A549 (cell line): ENCODE data around the gene CD19. TPM values are rescaled to one million over a fixed set of nuclear protein-coding genes. Genes with fewer than 3 reads are reported as not detected.

Experiments used
- ATAC-seq, 2 experiments: fragments of 200-7000 bp in 1 of 2; fragments of >200 bp in 1 of 2; cut with Nextera tagmentation in 1 of 2; cut with Tn5 transposase in 1 of 2; 3 replicates each; pipeline versions ENCODE4 v1.8.0 to v1.9.1; 2018 to 2020; ENCODE audit warnings: mild to moderate bottlenecking in 1 of 2, moderate library complexity in 1 of 2
- CTCF ChIA-PET: fragments of 300-600 bp; sonication (Branson Sonifier 250); formaldehyde crosslinking; extraction: SDS; loops from one replicate; lab custom pipeline; 2021; ENCODE audit warnings: antibody characterized with exemption, inconsistent platforms; lab: Yijun Ruan, JAX
- POLR2A ChIA-PET: fragments of 350-600 bp; formaldehyde crosslinking; extraction: SDS; loops from one replicate; lab custom pipeline; 2021; ENCODE audit warnings: antibody characterized with exemption, inconsistent platforms; lab: Yijun Ruan, JAX
- DNase-seq, 2 experiments: peaks; one replicate each; pipeline versions ENCODE4 v3.0.0 to v3.0.0-alpha.2; 2011 to 2016; ENCODE audit warnings: low read depth in 1 of 2, low spot score in 1 of 2
- FAIRE-seq: peaks from 2 replicates; lab custom pipeline; 2011; peaks lifted over from hg19 to GRCh38; lab: Jason Lieb, UNC
- H3K27ac ChIP-seq, 2 experiments: fragments of >200 bp; sonication (Bioruptor Twin); formaldehyde crosslinking; 3 replicates each; pipeline ENCODE4 v1.5.1; 2016 to 2017
- H3K4me1 ChIP-seq: fragments of >200 bp; sonication (Bioruptor Twin); formaldehyde crosslinking; 3 replicates; pipeline ENCODE4 v1.6.1; 2016
- H3K4me2 ChIP-seq: fragments of >200 bp; sonication (Bioruptor Twin); formaldehyde crosslinking; 3 replicates; pipeline ENCODE4 v1.6.1; 2016
- H3K4me3 ChIP-seq: fragments of >200 bp; sonication (Bioruptor Twin); formaldehyde crosslinking; 3 replicates; pipeline ENCODE4 v1.5.1; 2016
- H3K9me3 ChIP-seq: fragments of >200 bp; sonication (Bioruptor Twin); formaldehyde crosslinking; 3 replicates; pipeline ENCODE4 v1.6.1; 2016
- ATOH8 ChIP-seq: fragments of 250-450 bp; sonication (Bioruptor Pico); IDR thresholded peaks from 2 replicates; pipeline ENCODE4 v1.5.0; 2020; ENCODE audit warnings: low read depth, mild to moderate bottlenecking, moderate library complexity
- BHLHE40 ChIP-seq: IDR thresholded peaks from 2 replicates; pipeline ENCODE4 v1.6.1; 2012; ENCODE audit warnings: low read depth, low read length, inconsistent platforms
- CBX2 ChIP-seq: fragments of 200-600 bp; sonication (generic); IDR thresholded peaks from 2 replicates; pipeline ENCODE4 v1.6.1; 2016; ENCODE audit warnings: low read depth, mild to moderate bottlenecking, borderline replicate concordance
- CBX8 ChIP-seq: fragments of 200-600 bp; sonication (generic); IDR thresholded peaks from 2 replicates; pipeline ENCODE4 v1.6.1; 2016
- CEBPB ChIP-seq, 2 experiments: fragments of >200 bp in 1 of 2; sonication (Bioruptor Twin) in 1 of 2; formaldehyde crosslinking in 1 of 2; IDR thresholded peaks; 2 replicates each; pipeline ENCODE4 v1.6.1; 2012 to 2016
- CHD4 ChIP-seq: fragments of 200-600 bp; sonication (generic); IDR thresholded peaks from 2 replicates; pipeline ENCODE4 v1.6.1; 2016; ENCODE audit warnings: antibody characterized with exemption, mild to moderate bottlenecking, borderline replicate concordance
- E2F6 ChIP-seq: IDR thresholded peaks from 2 replicates; pipeline ENCODE4 v1.6.1; 2012; ENCODE audit warnings: low read depth, borderline replicate concordance
- EP300 ChIP-seq, 2 experiments: fragments of >200 bp; sonication (Bioruptor Twin); formaldehyde crosslinking; IDR thresholded peaks; 2 replicates in 1 of 2; 3 replicates in 1 of 2; pipeline ENCODE4 v1.6.1; 2016 to 2017
- ESRRA ChIP-seq: fragments of 150-350 bp; IDR thresholded peaks from 2 replicates; pipeline ENCODE4 v1.6.1; 2014; ENCODE audit warnings: mild to moderate bottlenecking, low read length, borderline replicate concordance
- FOXS1 ChIP-seq: fragments of 250-450 bp; sonication (Bioruptor Pico); IDR thresholded peaks from 2 replicates; pipeline ENCODE4 v1.5.0; 2020; ENCODE audit warnings: mild to moderate bottlenecking, moderate library complexity
- HES2 ChIP-seq: fragments of >200 bp; sonication (Bioruptor Twin); formaldehyde crosslinking; IDR thresholded peaks from 2 replicates; pipeline ENCODE4 v1.6.1; 2016
- HEYL ChIP-seq: fragments of 250-450 bp; sonication (Bioruptor Pico); IDR thresholded peaks from 2 replicates; pipeline ENCODE4 v1.8.0; 2021; ENCODE audit warnings: mild to moderate bottlenecking, moderate library complexity
- HOXA7 ChIP-seq: fragments of 250-450 bp; sonication (Bioruptor Pico); IDR thresholded peaks from 2 replicates; pipeline ENCODE4 v1.5.0; 2020; ENCODE audit warnings: mild to moderate bottlenecking, moderate library complexity
- HOXB5 ChIP-seq: fragments of 250-450 bp; sonication (Bioruptor Pico); IDR thresholded peaks from 2 replicates; pipeline ENCODE4 v1.5.0; 2020; ENCODE audit warnings: mild to moderate bottlenecking, moderate library complexity
- JUN ChIP-seq, 2 experiments: fragments of >200 bp; sonication (Bioruptor Twin); formaldehyde crosslinking; IDR thresholded peaks; 2 replicates in 1 of 2; 3 replicates in 1 of 2; pipeline ENCODE4 v1.6.1; 2016 to 2017
- KDM1A ChIP-seq: fragments of 200-600 bp; sonication (generic); IDR thresholded peaks from 2 replicates; pipeline ENCODE4 v1.6.1; 2016; ENCODE audit warnings: low read depth, mild to moderate bottlenecking
- KDM5A ChIP-seq: fragments of 200-600 bp; sonication (generic); IDR thresholded peaks from 2 replicates; pipeline ENCODE4 v1.6.1; 2016; ENCODE audit warnings: antibody characterized with exemption, mild to moderate bottlenecking
- PHF8 ChIP-seq: fragments of 200-600 bp; sonication (generic); IDR thresholded peaks from 2 replicates; pipeline ENCODE4 v1.6.1; 2016; ENCODE audit warnings: low read depth, mild to moderate bottlenecking, antibody characterized with exemption, moderate library complexity, borderline replicate concordance
- POLR2A ChIP-seq: IDR thresholded peaks from 2 replicates; pipeline ENCODE4 v1.6.1; 2012; ENCODE audit warnings: mild to moderate bottlenecking, low read length
- POLR2AphosphoS2 ChIP-seq: conservative IDR thresholded peaks from 2 replicates; pipeline ENCODE4 v1.6.1; 2012; ENCODE audit warnings: low read length, improper control_type of control experiment, inconsistent platforms
- SMC3 ChIP-seq: fragments of >200 bp; sonication (Bioruptor Twin); formaldehyde crosslinking; IDR thresholded peaks from 3 replicates; pipeline ENCODE4 v1.6.1; 2018; ENCODE audit warnings: inconsistent platforms
- ZC3H11A ChIP-seq: fragments of 450-650 bp; IDR thresholded peaks from 2 replicates; pipeline ENCODE4 v1.6.1; 2014; ENCODE audit warnings: antibody characterized with exemption, mild to moderate bottlenecking
- ZFP36 ChIP-seq: fragments of 450-650 bp; IDR thresholded peaks from 2 replicates; pipeline ENCODE4 v1.6.1; 2014; ENCODE audit warnings: borderline replicate concordance; ENCODE audit not compliant: partially characterized antibody
- ZSCAN20 ChIP-seq: fragments of 250-450 bp; sonication (Bioruptor Pico); IDR thresholded peaks from 2 replicates; pipeline ENCODE4 v1.8.0; 2022; ENCODE audit warnings: mild to moderate bottlenecking, moderate library complexity
- WGBS: methylation state at CpG from one replicate; pipeline ENCODE4 v1.1.6; 2017; ENCODE audit errors: missing lambda C conversion rate; 5-methylcytosine and 5-hydroxymethylcytosine counted together
- polyA plus RNA-seq, 4 experiments: library from polyadenylated mRNA; depleted of rRNA in 3 of 4; stranded (reverse); fragments of >200 nt; fragmentation: RNase III in 1 of 4; extraction: RNeasy Plus Mini Kit Qiagen cat#74134 plus additional on column Dnase treatment in 1 of 4; gene quantifications; 2 replicates in 3 of 4; 3 replicates in 1 of 4; pipeline ENCODE4 v1.2.3, GENCODE V29; 2011 to 2017

Gene CD19
- polyA plus RNA-seq, 2 of the 4 experiments (the other 2 are of a cell fraction): not detected

- 100% methylated on average over 1 of the region's 1 CpG for WGBS
- ChIA-PET CTCF (interaction anchor here (0.6 to 13.3 kb wide), 5 partner anchors 10 to 53 kb away, joined by 3 to 92 read pairs (median 4); no protein-coding TSS in a partner anchor), POLR2A (no interaction called here)
- Histone ChIP-seq H3K4me1 (peaks cover 5% of the 10 kb centered on the region; the same call in 2 of the 3 replicates), H3K4me3 (no peak overlapping the region), H3K4me2 (no peak overlapping the region), H3K9me3 (no peaks in the 10 kb centered on the region), H3K27ac (no peak overlapping the region)
- DNase-seq (no peak), ATAC-seq (no peak), FAIRE-seq (no peak)
- TF ChIP-seq HEYL (CRISPR knock-in tag) (no peak), KDM1A (no peak), HOXA7 (CRISPR knock-in tag) (no peak), CEBPB (IDR thresholded peaks at IDR 0.05) (no peak), ZC3H11A (no peak), JUN (IDR thresholded peaks at IDR 0.05) (no peak), FOXS1 (CRISPR knock-in tag) (no peak), KDM5A (no peak)
Measured at GRCh38 chr16:28927815-28928214, 4.0 kb upstream of the CD19 start.

GRCh38 chr16:28930203-28930602, 1.6 kb upstream of the CD19 start:
- Histone ChIP-seq H3K27ac (no peak overlapping the region), H3K4me3 (no peak overlapping the region), H3K4me1 (no peaks in the 10 kb centered on the region), H3K4me2 (no peak overlapping the region), H3K9me3 (no peaks in the 10 kb centered on the region)
- FAIRE-seq (no peak), DNase-seq (no peak), ATAC-seq (no peak)
- 50% methylated on average over 3 of the region's 3 CpGs for WGBS
- ChIA-PET POLR2A (no interaction called here), CTCF (interaction anchor here (0.6 to 13.3 kb wide), 3 partner anchors 14 to 57 kb away, joined by 3 to 92 read pairs (median 3); no protein-coding TSS in a partner anchor)
- TF ChIP-seq ZFP36 (no peak), PHF8 (no peak), EP300 (IDR thresholded peaks at IDR 0.05) (no peak), E2F6 (no peak), SMC3 (no peak), CEBPB (IDR thresholded peaks at IDR 0.05) (no peak), KDM5A (no peak)

- H3K4me2 ChIP-seq: no peak overlapping the region
- WGBS: 81% methylated on average over 3 of the region's 3 CpGs
- no peak overlapping the region for H3K4me3 ChIP-seq
- ATAC-seq (no peak), FAIRE-seq (no peak), DNase-seq (no peak)
- POLR2A ChIA-PET: no interaction called here
- no peak overlapping the region for H3K27ac ChIP-seq
- no peaks in the 10 kb centered on the region for H3K9me3 ChIP-seq
- H3K4me1 ChIP-seq: no peaks in the 10 kb centered on the region
- CTCF ChIA-PET: interaction anchor here (0.7 to 13.3 kb wide), 4 partner anchors 14 to 77 kb away, joined by 3 to 92 read pairs (median 4); no protein-coding TSS in a partner anchor
- TF ChIP-seq PHF8 (no peak), JUN (IDR thresholded peaks at IDR 0.05) (no peak), HES2 (no peak), HOXB5 (no peak), CBX8 (no peak), ZSCAN20 (CRISPR knock-in tag) (no peak), ATOH8 (no peak), ESRRA (no peak), POLR2A (no peak), FOXS1 (CRISPR knock-in tag) (no peak), POLR2AphosphoS2 (no peak), CHD4 (no peak), ZC3H11A (no peak), CBX2 (no peak), HEYL (CRISPR knock-in tag) (no peak), BHLHE40 (no peak), HOXA7 (CRISPR knock-in tag) (no peak)
Measured at GRCh38 chr16:28930652-28931051, 1.1 kb upstream of the CD19 start.
